Gastrocnemius medialis (tissue), 4 donors: ENCODE results near the gene FGD4. TPM values are rescaled to one million over a fixed set of nuclear protein-coding genes. Genes with fewer than 3 reads are reported as not detected.

Source experiments
- ATAC-seq, 2 donors: fragments of 150-250 bp; one replicate each; pipeline ENCODE4 v1.9.1; 2016
- DNase-seq, 2 donors: peaks; one replicate each; pipeline ENCODE4 v3.0.0-alpha.2; 2019
- H3K27ac ChIP-seq, 4 donors: fragments of 200-600 bp; sonication (generic); 1 replicate in 1 of 4; 2 replicates in 3 of 4; pipeline ENCODE4 v1.5.1; 2016 to 2018; ENCODE audit warnings: mild to moderate bottlenecking in 2 of 4, moderate library complexity in 1 of 4
- H3K27me3 ChIP-seq, 3 donors: fragments of 200-600 bp; sonication (generic) in 2 of 3; 1 replicate in 1 of 3; 2 replicates in 2 of 3; pipeline versions ENCODE4 v1.5.1 to v1.6.0; 2016 to 2019; ENCODE audit warnings: mild to moderate bottlenecking in 1 of 3, moderate library complexity in 1 of 3
- H3K36me3 ChIP-seq, 2 donors: fragments of 200-600 bp; sonication (generic) in 1 of 2; one replicate each; pipeline ENCODE4 v1.5.1; 2017 to 2018
- H3K4me1 ChIP-seq, 2 donors: fragments of 200-600 bp; sonication (generic) in 1 of 2; one replicate each; pipeline ENCODE4 v1.5.1; 2016 to 2017; ENCODE audit warnings: mild to moderate bottlenecking in 2 of 2
- H3K4me3 ChIP-seq, 4 donors: fragments of 200-600 bp; sonication (generic) in 3 of 4; 1 replicate in 1 of 4; 2 replicates in 3 of 4; pipeline ENCODE4 v1.5.1; 2016 to 2019; ENCODE audit warnings: mild to moderate bottlenecking in 2 of 4
- H3K9me3 ChIP-seq, 3 donors: fragments of 200-600 bp; sonication (generic) in 2 of 3; 1 replicate in 1 of 3; 2 replicates in 2 of 3; pipeline ENCODE4 v1.5.1; 2016 to 2019
- CTCF ChIP-seq, 5 experiments: fragments of 450-650 bp in 3 of 5; fragments of 200-600 bp in 2 of 5; sonication (generic) in 2 of 5; IDR thresholded peaks in 4 of 5; conservative IDR thresholded peaks in 1 of 5; 1 replicate in 4 of 5; 2 replicates in 1 of 5; pipeline ENCODE4 v1.5.1; 2016 to 2019; ENCODE audit warnings: antibody characterized with exemption in 5 of 5, mild to moderate bottlenecking in 3 of 5, moderate library complexity in 3 of 5
- POLR2A ChIP-seq, 2 donors: fragments of 450-650 bp; IDR thresholded peaks; one replicate each; pipeline ENCODE4 v1.6.1; 2017; ENCODE audit warnings: antibody characterized with exemption in 2 of 2, mild to moderate bottlenecking in 2 of 2, moderate library complexity in 2 of 2
- in situ Hi-C, 4 donors: fragments of 200-750 bp; cut with MboI; loops; one replicate each; pipeline versions ENCODE4 v1.15.0 to v1.8.0; 2017; ENCODE audit warnings: low sequenced_read_pairs in 4 of 4
- intact Hi-C: fragments of 100-400 bp; cut with DNase I; formaldehyde crosslinking; loops from one replicate; pipeline ENCODE4 v1.15.1; 2023; ENCODE audit warnings: low total_unique reads
- total RNA-seq, 4 donors: library from RNA; depleted of rRNA; stranded (reverse); fragments of >200 nt; gene quantifications; one replicate each; pipeline versions ENCODE4 v1.1.0 to v1.2.3, GENCODE V29; 2016

The FGD4 gene
- total RNA-seq, 4 donors from 2014 or later, result 18.8 to 60.3 (median 40.8) TPM

GRCh38 chr12:32615441-32615840 is 216.1 kb downstream of the FGD4 start:
- DNase-seq, result no peak
- Histone ChIP-seq H3K9me3 (no peaks in the 10 kb centered on the region), H3K4me1 (no peaks in the 10 kb centered on the region), H3K4me3 (no peak overlapping the region), H3K27ac (no peak overlapping the region), H3K27me3 (no peaks in the 10 kb centered on the region), H3K36me3 (peaks cover 0 to 67% of the 10 kb centered on the region in 2 donors)
- no peak for ATAC-seq
- intact Hi-C loops (no loop called here), in situ Hi-C loops (no loop called here)
- TF ChIP-seq POLR2A (IDR thresholded peaks at IDR 0.05) (no peak), CTCF (IDR thresholded peaks at IDR 0.05 in 4 of 5, conservative IDR thresholded peaks at IDR 0.05 in 1 of 5) (no peak)

- H3K36me3 ChIP-seq, result peaks cover 0 to 64% of the 10 kb centered on the region in 2 donors
- H3K27ac ChIP-seq, result no peak overlapping the region
- no peak for TF ChIP-seq POLR2A (IDR thresholded peaks at IDR 0.05)
- TF ChIP-seq CTCF (IDR thresholded peaks at IDR 0.05 in 4 of 5, conservative IDR thresholded peaks at IDR 0.05 in 1 of 5), result no peak
- H3K27me3 ChIP-seq, result no peaks in the 10 kb centered on the region
- no peaks in the 10 kb centered on the region for H3K9me3 ChIP-seq
- in situ Hi-C loops (no loop called here), intact Hi-C loops (no loop called here)
- H3K4me1 ChIP-seq, result no peaks in the 10 kb centered on the region
- DNase-seq (no peak), ATAC-seq (no peak)
- no peak overlapping the region for H3K4me3 ChIP-seq
These were observed 218.2 kb downstream of the FGD4 start for GRCh38 chr12:32617534-32617933.

- no peaks in the 10 kb centered on the region for H3K4me1 ChIP-seq
- TF ChIP-seq POLR2A (IDR thresholded peaks at IDR 0.05) (no peak), CTCF (IDR thresholded peaks at IDR 0.05 in 4 of 5, conservative IDR thresholded peaks at IDR 0.05 in 1 of 5) (no peak)
- H3K27me3 ChIP-seq, result no peaks in the 10 kb centered on the region
- no peaks in the 10 kb centered on the region for H3K9me3 ChIP-seq
- H3K4me3 ChIP-seq, result no peak overlapping the region
- intact Hi-C loops (no loop called here), in situ Hi-C loops (no loop called here)
- no peak for ATAC-seq
- H3K36me3 ChIP-seq, result peaks cover 0 to 58% of the 10 kb centered on the region in 2 donors
- H3K27ac ChIP-seq, result no peak overlapping the region
- no peak for DNase-seq
These were observed 218.8 kb downstream of the FGD4 start for GRCh38 chr12:32618115-32618514.

GRCh38 chr12:32627976-32628375 is 228.6 kb downstream of the FGD4 start:
- no peak overlapping the region for H3K4me3 ChIP-seq
- ATAC-seq (no peak), DNase-seq (no peak)
- no peaks in the 10 kb centered on the region for H3K4me1 ChIP-seq
- no peak for TF ChIP-seq POLR2A (IDR thresholded peaks at IDR 0.05)
- no peak for TF ChIP-seq CTCF (IDR thresholded peaks at IDR 0.05 in 4 of 5, conservative IDR thresholded peaks at IDR 0.05 in 1 of 5)
- in situ Hi-C loops, result no loop called here
- no peaks in the 10 kb centered on the region for H3K27me3 ChIP-seq
- H3K36me3 ChIP-seq, result peaks cover 0 to 85% of the 10 kb centered on the region in 2 donors
- intact Hi-C loops, result no loop called here
- no peak overlapping the region for H3K27ac ChIP-seq
- no peaks in the 10 kb centered on the region for H3K9me3 ChIP-seq

- intact Hi-C loops, result no loop called here
- no peaks in the 10 kb centered on the region for H3K9me3 ChIP-seq
- in situ Hi-C loops, result no loop called here
- H3K4me1 ChIP-seq, result no peaks in the 10 kb centered on the region
- no peak overlapping the region for H3K4me3 ChIP-seq
- ATAC-seq, result no peak
- DNase-seq, result no peak
- no peak overlapping the region for H3K27ac ChIP-seq
- no peak for TF ChIP-seq POLR2A (IDR thresholded peaks at IDR 0.05)
- TF ChIP-seq CTCF (IDR thresholded peaks at IDR 0.05 in 4 of 5, conservative IDR thresholded peaks at IDR 0.05 in 1 of 5), result no peak
- H3K36me3 ChIP-seq, result peaks cover 0 to 73% of the 10 kb centered on the region in 2 donors
- no peaks in the 10 kb centered on the region for H3K27me3 ChIP-seq
These were observed 242.0 kb downstream of the FGD4 start for GRCh38 chr12:32641287-32641901.
